ENCODE results near the gene KLHL9. TPM values are rescaled to one million over a fixed set of nuclear protein-coding genes. Genes with fewer than 3 reads are reported as not detected.

Gene KLHL9
- total and polyA plus RNA-seq, 2 experiments from 2014 or later: 29.5 to 41.9 TPM

DNA sequence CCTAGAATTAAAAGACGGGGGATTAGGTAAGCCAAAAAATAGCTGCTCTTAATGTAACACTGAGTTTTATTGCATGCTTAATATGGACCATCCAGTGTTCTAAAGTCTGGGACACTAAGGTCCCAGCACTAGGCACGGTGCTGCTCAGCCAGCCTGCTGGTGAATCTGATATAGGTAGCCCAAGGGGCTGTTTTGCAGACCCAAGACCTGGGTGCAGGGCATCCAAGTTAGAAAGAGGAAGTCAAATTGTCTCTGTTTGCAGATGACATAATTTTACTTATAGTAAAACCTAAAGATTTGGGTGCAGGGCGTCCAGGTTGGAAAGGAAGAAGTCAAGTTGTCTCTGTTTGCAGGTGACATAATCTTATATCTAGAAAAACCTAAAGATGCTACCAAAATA is 47.9 kb downstream of the KLHL9 start:
- Histone ChIP-seq H3K36me3 (ENCODE audit: low read depth) (no peaks in the 10 kb centered on the region), H3K9me3 (ENCODE audit: low read depth) (no peaks in the 10 kb centered on the region), H3F3A (ENCODE audit: insufficient read depth) (no peaks in the 10 kb centered on the region), H3K9me2 (ENCODE audit: insufficient read depth) (no peaks in the 10 kb centered on the region), H3K4me3 (no peak overlapping the region), H3K27ac (no peak overlapping the region), H4K20me1 (ENCODE audit: insufficient read depth) (no peaks in the 10 kb centered on the region), H3K27me3 (replicated peaks; ENCODE audit: insufficient read depth) (peaks cover 24% of the 10 kb centered on the region), H3K4me2 (ENCODE audit: unreplicated experiment) (no peak overlapping the region), H3K9ac (no peak overlapping the region), H3K79me2 (ENCODE audit: insufficient read depth) (no peaks in the 10 kb centered on the region), H3K4me1 (ENCODE audit: insufficient read depth) (no peaks in the 10 kb centered on the region), H2AFZ (no peak overlapping the region)
- 27 to 30% methylated on average over 3 of the region's 3 CpGs for WGBS, 2 experiments (ENCODE audit: low coverage in 1 of 2, low lambda C conversion rate in 2 of 2, missing lambda C conversion rate in 2 of 2)
- TF ChIP-seq EZH2 (IDR thresholded peaks at IDR 0.05; ENCODE audit: insufficient read depth, poor library complexity, severe bottlenecking) (no peak), EZH2phosphoT487 (IDR thresholded peaks at IDR 0.05; ENCODE audit: insufficient read depth, low read depth) (no peak)
- in situ Hi-C loops (cut with MboI): no loop called here
- no peak for DNase-seq

DNA sequence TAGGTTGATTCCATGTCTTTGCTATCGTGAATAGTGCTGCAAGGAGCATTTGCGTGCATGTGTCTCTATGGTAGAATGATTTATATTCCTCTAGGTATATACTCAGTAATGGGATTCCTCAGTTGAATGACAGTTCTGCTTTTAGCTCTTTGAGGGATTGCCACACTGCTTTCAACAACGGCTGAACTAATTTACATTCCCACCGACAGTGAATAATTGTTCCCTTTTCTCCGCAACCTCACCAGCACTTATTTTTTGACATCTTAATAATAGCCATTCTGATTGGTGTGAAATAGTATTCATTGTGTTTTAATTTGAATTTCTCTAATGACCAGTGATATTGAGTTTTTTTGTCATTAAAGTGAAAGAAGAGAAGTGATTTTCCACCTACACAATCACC is 48.5 kb downstream of the KLHL9 start:
- TF ChIP-seq EZH2 (IDR thresholded peaks at IDR 0.05; ENCODE audit: insufficient read depth, poor library complexity, severe bottlenecking) (no peak), EZH2phosphoT487 (IDR thresholded peaks at IDR 0.05; ENCODE audit: insufficient read depth, low read depth) (no peak)
- no peaks in the 10 kb centered on the region for H3K4me1 ChIP-seq (ENCODE audit: insufficient read depth)
- H4K20me1 ChIP-seq (ENCODE audit: insufficient read depth): no peaks in the 10 kb centered on the region
- H3K9me3 ChIP-seq (ENCODE audit: low read depth): no peaks in the 10 kb centered on the region
- in situ Hi-C loops (cut with MboI): no loop called here
- no peaks in the 10 kb centered on the region for H3K36me3 ChIP-seq (ENCODE audit: low read depth)
- H2AFZ ChIP-seq: no peak overlapping the region
- 53 to 56% methylated on average over 5 of the region's 5 CpGs for WGBS, 2 experiments (ENCODE audit: low coverage in 1 of 2, low lambda C conversion rate in 2 of 2, missing lambda C conversion rate in 2 of 2)
- peaks cover 26% of the 10 kb centered on the region for H3K27me3 ChIP-seq (replicated peaks; ENCODE audit: insufficient read depth)
- no peaks in the 10 kb centered on the region for H3F3A ChIP-seq (ENCODE audit: insufficient read depth)
- no peak for DNase-seq
- H3K9me2 ChIP-seq (ENCODE audit: insufficient read depth): no peaks in the 10 kb centered on the region
- H3K27ac ChIP-seq: no peak overlapping the region
- no peak overlapping the region for H3K4me2 ChIP-seq (ENCODE audit: unreplicated experiment)
- H3K9ac ChIP-seq: no peak overlapping the region
- no peak overlapping the region for H3K4me3 ChIP-seq
- no peaks in the 10 kb centered on the region for H3K79me2 ChIP-seq (ENCODE audit: insufficient read depth)

DNA sequence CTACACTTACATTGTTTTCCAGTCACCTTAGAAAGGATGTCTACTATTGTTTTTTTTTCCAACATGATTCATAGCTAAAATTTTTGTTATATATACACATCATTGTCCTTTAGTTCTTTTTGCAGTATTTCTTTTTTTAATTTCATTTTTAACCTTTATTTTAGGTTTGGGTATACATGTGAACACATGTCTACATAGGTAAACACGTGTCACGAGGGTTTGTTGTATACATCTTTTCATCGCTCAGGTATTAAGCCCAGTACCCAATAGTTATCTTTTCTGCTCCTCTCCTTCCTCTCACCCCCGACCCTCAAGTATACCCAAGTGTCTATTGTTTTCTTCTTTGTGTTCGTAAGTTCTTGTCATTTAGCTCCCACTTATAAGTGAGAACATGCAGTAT is 49.1 kb downstream of the KLHL9 start:
- TF ChIP-seq EZH2 (IDR thresholded peaks at IDR 0.05; ENCODE audit: insufficient read depth, poor library complexity, severe bottlenecking) (no peak), EZH2phosphoT487 (IDR thresholded peaks at IDR 0.05; ENCODE audit: insufficient read depth, low read depth) (no peak)
- Histone ChIP-seq H3K4me2 (ENCODE audit: unreplicated experiment) (no peak overlapping the region), H3K27ac (no peak overlapping the region), H3F3A (ENCODE audit: insufficient read depth) (no peaks in the 10 kb centered on the region), H3K9ac (no peak overlapping the region), H4K20me1 (ENCODE audit: insufficient read depth) (no peaks in the 10 kb centered on the region), H3K36me3 (ENCODE audit: low read depth) (no peaks in the 10 kb centered on the region), H3K4me3 (no peak overlapping the region), H3K9me3 (ENCODE audit: low read depth) (no peaks in the 10 kb centered on the region), H3K79me2 (ENCODE audit: insufficient read depth) (no peaks in the 10 kb centered on the region), H2AFZ (no peak overlapping the region), H3K4me1 (ENCODE audit: insufficient read depth) (no peaks in the 10 kb centered on the region), H3K27me3 (replicated peaks; ENCODE audit: insufficient read depth) (peaks cover 25% of the 10 kb centered on the region), H3K9me2 (ENCODE audit: insufficient read depth) (no peaks in the 10 kb centered on the region)
- 48 to 50% methylated on average over 5 of the region's 5 CpGs for WGBS, 2 experiments (ENCODE audit: low coverage in 1 of 2, low lambda C conversion rate in 2 of 2, missing lambda C conversion rate in 2 of 2)
- in situ Hi-C loops (cut with MboI): no loop called here
- DNase-seq: no peak

DNA sequence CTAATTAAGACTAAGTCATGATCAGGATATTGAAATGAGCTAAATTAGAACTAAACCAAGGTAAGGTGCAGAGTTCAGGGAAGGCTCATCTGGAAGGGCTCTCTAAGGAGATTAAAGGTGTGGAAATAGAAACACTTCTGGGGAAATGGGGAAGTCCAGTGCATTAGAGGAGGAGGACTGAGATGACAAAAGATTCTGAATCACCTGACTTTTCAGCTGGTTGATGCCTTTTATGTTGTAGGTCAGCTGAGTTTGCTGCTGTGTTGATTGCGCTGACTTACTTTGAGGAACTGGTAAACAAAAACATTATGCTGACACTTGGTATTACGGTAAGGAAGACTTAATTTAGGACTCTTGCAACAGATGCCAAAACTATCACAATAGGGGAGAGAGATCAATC is 53.9 kb downstream of the KLHL9 start:
- H3K9me3 ChIP-seq (ENCODE audit: low read depth): no peaks in the 10 kb centered on the region
- no peak overlapping the region for H2AFZ ChIP-seq
- in situ Hi-C loops (cut with MboI): no loop called here
- H3K4me1 ChIP-seq (ENCODE audit: insufficient read depth): no peaks in the 10 kb centered on the region
- no peak overlapping the region for H3K9ac ChIP-seq
- no peaks in the 10 kb centered on the region for H3K79me2 ChIP-seq (ENCODE audit: insufficient read depth)
- no peaks in the 10 kb centered on the region for H3K36me3 ChIP-seq (ENCODE audit: low read depth)
- peaks cover 40% of the 10 kb centered on the region for H3K27me3 ChIP-seq (replicated peaks; ENCODE audit: insufficient read depth)
- DNase-seq: no peak
- H4K20me1 ChIP-seq (ENCODE audit: insufficient read depth): no peaks in the 10 kb centered on the region
- H3K9me2 ChIP-seq (ENCODE audit: insufficient read depth): no peaks in the 10 kb centered on the region
- TF ChIP-seq EZH2 (IDR thresholded peaks at IDR 0.05; ENCODE audit: insufficient read depth, poor library complexity, severe bottlenecking) (no peak), EZH2phosphoT487 (IDR thresholded peaks at IDR 0.05; ENCODE audit: insufficient read depth, low read depth) (no peak)
- no peak overlapping the region for H3K4me2 ChIP-seq (ENCODE audit: unreplicated experiment)
- WGBS, 2 experiments (ENCODE audit: low coverage in 1 of 2, low lambda C conversion rate in 2 of 2, missing lambda C conversion rate in 2 of 2): 67 to 81% methylated on average over 2 of the region's 2 CpGs
- H3F3A ChIP-seq (ENCODE audit: insufficient read depth): no peaks in the 10 kb centered on the region
- H3K27ac ChIP-seq: no peak overlapping the region
- H3K4me3 ChIP-seq: no peak overlapping the region

Other genes starting within 250 kb of the KLHL9 start
- not detected in 2 replicates for gene IFNW1, start 193.6 kb downstream of the KLHL9 start, total RNA-seq (2014; rRNA removed; shearing (Covaris generic))
- not detected in 2 replicates for gene IFNW1, start 193.6 kb downstream of the KLHL9 start, polyA plus RNA-seq (2016; fragmentation: Nextera tagmentation; extraction: Ambion mirVana)
- not detected in 2 replicates for gene IFNA21, start 168.7 kb downstream of the KLHL9 start, total RNA-seq (2014; rRNA removed; shearing (Covaris generic))
- not detected in 2 replicates for gene IFNA21, start 168.7 kb downstream of the KLHL9 start, polyA plus RNA-seq (2016; fragmentation: Nextera tagmentation; extraction: Ambion mirVana)
- gene IFNA4, start 147.8 kb downstream of the KLHL9 start, total RNA-seq (2014; rRNA removed; shearing (Covaris generic)): not detected in 2 replicates
- not detected in 2 replicates for gene IFNA4, start 147.8 kb downstream of the KLHL9 start, polyA plus RNA-seq (2016; fragmentation: Nextera tagmentation; extraction: Ambion mirVana)
- not detected in 2 replicates for gene IFNA7, start 133.2 kb downstream of the KLHL9 start, total RNA-seq (2014; rRNA removed; shearing (Covaris generic))
- not detected in 2 replicates for gene IFNA7, start 133.2 kb downstream of the KLHL9 start, polyA plus RNA-seq (2016; fragmentation: Nextera tagmentation; extraction: Ambion mirVana)
- gene IFNA10, start 128.3 kb downstream of the KLHL9 start, total RNA-seq (2014; rRNA removed; shearing (Covaris generic)): not detected in 2 replicates
- not detected in 2 replicates for gene IFNA10, start 128.3 kb downstream of the KLHL9 start, polyA plus RNA-seq (2016; fragmentation: Nextera tagmentation; extraction: Ambion mirVana)
- gene IFNA16, start 118.1 kb downstream of the KLHL9 start, total RNA-seq (2014; rRNA removed; shearing (Covaris generic)): not detected in 2 replicates
- gene IFNA16, start 118.1 kb downstream of the KLHL9 start, polyA plus RNA-seq (2016; fragmentation: Nextera tagmentation; extraction: Ambion mirVana): not detected in 2 replicates
- not detected in 2 replicates for gene IFNA17, start 107.2 kb downstream of the KLHL9 start, total RNA-seq (2014; rRNA removed; shearing (Covaris generic))
- gene IFNA17, start 107.2 kb downstream of the KLHL9 start, polyA plus RNA-seq (2016; fragmentation: Nextera tagmentation; extraction: Ambion mirVana): not detected in 2 replicates
- not detected in 2 replicates for gene IFNA14, start 95.4 kb downstream of the KLHL9 start, total RNA-seq (2014; rRNA removed; shearing (Covaris generic))
- gene IFNA14, start 95.4 kb downstream of the KLHL9 start, polyA plus RNA-seq (2016; fragmentation: Nextera tagmentation; extraction: Ambion mirVana): not detected in 2 replicates
- not detected in 2 replicates for gene IFNA5, start 30.1 kb downstream of the KLHL9 start, total RNA-seq (2014; rRNA removed; shearing (Covaris generic))
- gene IFNA5, start 30.1 kb downstream of the KLHL9 start, polyA plus RNA-seq (2016; fragmentation: Nextera tagmentation; extraction: Ambion mirVana): not detected in 2 replicates
- not detected in 2 replicates for gene IFNA6, start 15.5 kb upstream of the KLHL9 start, total RNA-seq (2014; rRNA removed; shearing (Covaris generic))
- not detected in 2 replicates for gene IFNA6, start 15.5 kb upstream of the KLHL9 start, polyA plus RNA-seq (2016; fragmentation: Nextera tagmentation; extraction: Ambion mirVana)
- gene IFNA13, start 32.7 kb upstream of the KLHL9 start, total RNA-seq (2014; rRNA removed; shearing (Covaris generic)): not detected in 2 replicates
- not detected in 2 replicates for gene IFNA13, start 32.7 kb upstream of the KLHL9 start, polyA plus RNA-seq (2016; fragmentation: Nextera tagmentation; extraction: Ambion mirVana)
- gene IFNA2, start 50.0 kb upstream of the KLHL9 start, total RNA-seq (2014; rRNA removed; shearing (Covaris generic)): not detected in 2 replicates
- gene IFNA2, start 50.0 kb upstream of the KLHL9 start, polyA plus RNA-seq (2016; fragmentation: Nextera tagmentation; extraction: Ambion mirVana): not detected in 2 replicates
- gene IFNA8, start 73.7 kb upstream of the KLHL9 start, total RNA-seq (2014; rRNA removed; shearing (Covaris generic)): not detected in 2 replicates
- not detected in 2 replicates for gene IFNA8, start 73.7 kb upstream of the KLHL9 start, polyA plus RNA-seq (2016; fragmentation: Nextera tagmentation; extraction: Ambion mirVana)
- gene IFNA1, start 105.0 kb upstream of the KLHL9 start, total RNA-seq (2014; rRNA removed; shearing (Covaris generic)): not detected in 2 replicates
- gene IFNA1, start 105.0 kb upstream of the KLHL9 start, polyA plus RNA-seq (2016; fragmentation: Nextera tagmentation; extraction: Ambion mirVana): 1.1 and 1.6 TPM in 2 replicates
- 1.8 TPM in 2 replicates for gene IFNE, start 146.9 kb upstream of the KLHL9 start, total RNA-seq (2014; rRNA removed; shearing (Covaris generic))
- 0.80 and 1.3 TPM in 2 replicates for gene IFNE, start 146.9 kb upstream of the KLHL9 start, polyA plus RNA-seq (2016; fragmentation: Nextera tagmentation; extraction: Ambion mirVana)